Glutamatergic neuron (in vitro differentiated cells): ENCODE data around the gene INIP. TPM values are rescaled to one million over a fixed set of nuclear protein-coding genes. Genes with fewer than 3 reads are reported as not detected.
A peak's percentile ranks its signal among the peaks of the same experiment; 100 is the strongest.

Experiments
- DNase-seq: peaks from one replicate; pipeline ENCODE4 v3.0.0; 2022
- H3K27ac Mint-ChIP-seq: one replicate; pipeline ENCODE4 v1.8.0; 2020; ENCODE audit warnings: mild to moderate bottlenecking, mixed read lengths, inconsistent platforms; ENCODE audit not compliant: unreplicated experiment
- H3K27me3 Mint-ChIP-seq: one replicate; pipeline ENCODE4 v1.8.0; 2020; ENCODE audit warnings: mild to moderate bottlenecking, moderate library complexity, mixed read lengths, inconsistent platforms; ENCODE audit not compliant: unreplicated experiment
- H3K36me3 Mint-ChIP-seq: one replicate; pipeline ENCODE4 v1.8.0; 2020; ENCODE audit warnings: mild to moderate bottlenecking, mixed read lengths, inconsistent platforms; ENCODE audit not compliant: unreplicated experiment
- H3K4me1 Mint-ChIP-seq: one replicate; pipeline ENCODE4 v1.8.0; 2020; ENCODE audit warnings: mild to moderate bottlenecking, low read depth, mixed read lengths, inconsistent platforms; ENCODE audit not compliant: unreplicated experiment
- H3K4me3 Mint-ChIP-seq: one replicate; pipeline ENCODE4 v1.8.0; 2020; ENCODE audit warnings: mild to moderate bottlenecking, mixed read lengths, inconsistent platforms; ENCODE audit not compliant: unreplicated experiment
- H3K9me3 Mint-ChIP-seq: one replicate; pipeline ENCODE4 v1.8.0; 2020; ENCODE audit warnings: mild to moderate bottlenecking, moderate library complexity, mixed read lengths, inconsistent platforms; ENCODE audit not compliant: unreplicated experiment
- total RNA-seq: library from RNA; stranded (reverse); fragmentation: NEBNext Ultra II Directional; extraction: Animal tissue kit (Norgen Biotek cat#: 25700); gene quantifications from one replicate; pipeline ENCODE4 v1.2.1, GENCODE V29; 2021; ENCODE audit not compliant: unreplicated experiment
- TF ChIP-seq, protein P1 (sequence below): fragments of 200-600 bp; sonication (generic); IDR thresholded peaks from one replicate; pipeline ENCODE4 v1.5.0; 2021; ENCODE audit not compliant: partially characterized antibody, unreplicated experiment

The INIP gene
- total RNA-seq, 1 donor from 2014 or later: 17.6 TPM

- TF ChIP-seq, protein P1, sequence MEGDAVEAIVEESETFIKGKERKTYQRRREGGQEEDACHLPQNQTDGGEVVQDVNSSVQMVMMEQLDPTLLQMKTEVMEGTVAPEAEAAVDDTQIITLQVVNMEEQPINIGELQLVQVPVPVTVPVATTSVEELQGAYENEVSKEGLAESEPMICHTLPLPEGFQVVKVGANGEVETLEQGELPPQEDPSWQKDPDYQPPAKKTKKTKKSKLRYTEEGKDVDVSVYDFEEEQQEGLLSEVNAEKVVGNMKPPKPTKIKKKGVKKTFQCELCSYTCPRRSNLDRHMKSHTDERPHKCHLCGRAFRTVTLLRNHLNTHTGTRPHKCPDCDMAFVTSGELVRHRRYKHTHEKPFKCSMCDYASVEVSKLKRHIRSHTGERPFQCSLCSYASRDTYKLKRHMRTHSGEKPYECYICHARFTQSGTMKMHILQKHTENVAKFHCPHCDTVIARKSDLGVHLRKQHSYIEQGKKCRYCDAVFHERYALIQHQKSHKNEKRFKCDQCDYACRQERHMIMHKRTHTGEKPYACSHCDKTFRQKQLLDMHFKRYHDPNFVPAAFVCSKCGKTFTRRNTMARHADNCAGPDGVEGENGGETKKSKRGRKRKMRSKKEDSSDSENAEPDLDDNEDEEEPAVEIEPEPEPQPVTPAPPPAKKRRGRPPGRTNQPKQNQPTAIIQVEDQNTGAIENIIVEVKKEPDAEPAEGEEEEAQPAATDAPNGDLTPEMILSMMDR: no peak
Measured at GRCh38 chr9:112755675-112756074, 37.8 kb upstream of the INIP start.

DNA sequence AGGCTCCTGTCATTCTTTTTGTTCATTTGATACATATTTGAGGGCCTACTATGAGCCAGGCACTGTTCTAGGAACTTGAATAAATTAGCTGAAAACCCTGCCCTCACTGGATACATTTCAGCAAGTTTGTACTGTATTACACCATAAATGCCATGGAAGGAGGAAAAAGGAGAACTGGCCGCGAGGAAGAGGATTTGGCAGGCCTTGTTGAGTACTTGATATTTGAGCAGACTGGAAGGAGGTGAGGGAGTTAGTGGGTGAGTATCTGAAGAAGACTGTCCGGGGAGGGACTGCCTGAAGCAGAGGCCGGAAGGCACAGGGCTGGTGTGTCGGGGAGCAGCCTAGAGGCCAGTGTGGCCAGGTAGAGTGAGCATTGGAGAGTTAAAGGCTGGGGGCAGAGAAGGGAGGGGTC is 37.1 kb upstream of the INIP start:
- Mint-ChIP-seq H3K27me3 (peaks cover 11% of the 10 kb centered on the region), H3K4me3 (peak overlapping the region; percentile 37), H3K27ac (no peak overlapping the region), H3K9me3 (peaks cover 15% of the 10 kb centered on the region), H3K4me1 (peaks cover 16% of the 10 kb centered on the region), H3K36me3 (no peaks in the 10 kb centered on the region)
- DNase-seq: no peak
- TF ChIP-seq, protein P1: no peak

More at GRCh38 chr9:112755675-112756074, 37.8 kb upstream of the INIP start:
- no peak for DNase-seq
- Mint-ChIP-seq H3K4me1 (peaks cover 14% of the 10 kb centered on the region), H3K27ac (no peak overlapping the region), H3K9me3 (peaks cover 11% of the 10 kb centered on the region), H3K36me3 (no peaks in the 10 kb centered on the region), H3K4me3 (no peak overlapping the region), H3K27me3 (peaks cover 7% of the 10 kb centered on the region)

DNA sequence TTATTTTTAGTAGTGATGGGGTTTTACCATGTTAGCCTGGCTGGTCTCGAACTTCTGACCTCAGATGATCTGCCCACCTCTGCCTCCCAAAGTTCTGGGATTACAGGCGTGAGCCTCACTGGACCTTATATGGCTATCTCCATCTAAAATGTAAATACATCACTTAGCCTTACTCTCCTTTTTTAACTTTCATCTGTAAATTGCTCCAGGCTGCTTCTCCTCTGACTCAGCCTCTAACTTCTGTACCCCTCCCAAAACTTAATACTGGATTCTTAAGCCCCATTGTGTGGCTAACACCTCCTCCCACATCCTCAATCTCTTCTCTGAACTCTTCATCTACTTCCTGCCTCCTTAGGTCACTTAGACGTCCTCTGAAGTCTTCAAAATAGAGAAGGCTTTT is 36.7 kb upstream of the INIP start:
- Mint-ChIP-seq H3K4me3 (no peak overlapping the region), H3K27me3 (peaks cover 11% of the 10 kb centered on the region), H3K9me3 (peaks cover 18% of the 10 kb centered on the region), H3K4me1 (peaks cover 16% of the 10 kb centered on the region), H3K36me3 (no peaks in the 10 kb centered on the region), H3K27ac (no peak overlapping the region)
- TF ChIP-seq, protein P1: no peak
- no peak for DNase-seq

DNA sequence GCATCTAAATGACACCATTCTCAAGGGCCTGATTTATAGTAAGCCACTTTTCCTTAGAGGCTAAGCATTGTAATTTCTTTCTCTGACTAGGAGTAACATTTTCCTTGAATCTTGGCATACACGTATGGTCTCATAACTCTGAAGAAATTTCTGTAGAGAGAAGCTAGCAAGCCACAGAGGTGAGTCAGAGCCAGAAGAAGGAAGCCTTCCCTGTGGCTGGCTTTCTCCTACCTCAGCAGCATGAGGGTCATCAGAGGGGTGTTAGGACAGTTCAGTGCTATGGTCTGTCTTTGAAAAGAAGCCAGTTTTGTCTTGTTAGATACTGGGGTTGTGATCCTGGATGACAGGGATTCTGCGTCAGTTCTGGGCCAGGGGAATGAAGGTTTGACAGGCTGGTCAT is 35.8 kb upstream of the INIP start:
- H3K27ac Mint-ChIP-seq: peak overlapping the region; percentile 9
- TF ChIP-seq, protein P1: no peak
- H3K4me3 Mint-ChIP-seq: peak overlapping the region; percentile 26
- no peak for DNase-seq
- peaks cover 18% of the 10 kb centered on the region for H3K9me3 Mint-ChIP-seq
- peaks cover 16% of the 10 kb centered on the region for H3K4me1 Mint-ChIP-seq
- peaks cover 11% of the 10 kb centered on the region for H3K27me3 Mint-ChIP-seq
- no peaks in the 10 kb centered on the region for H3K36me3 Mint-ChIP-seq

GRCh38 chr9:112752334-112753125 is 34.6 kb upstream of the INIP start:
- H3K27ac Mint-ChIP-seq: peak overlapping the region; percentile 97
- peaks cover 18% of the 10 kb centered on the region for H3K9me3 Mint-ChIP-seq
- peaks cover 16% of the 10 kb centered on the region for H3K4me1 Mint-ChIP-seq
- H3K4me3 Mint-ChIP-seq: peak overlapping the region; percentile 94
- TF ChIP-seq, protein P1: no peak
- H3K36me3 Mint-ChIP-seq: no peaks in the 10 kb centered on the region
- H3K27me3 Mint-ChIP-seq: peaks cover 11% of the 10 kb centered on the region
- no peak for DNase-seq
